ENCODE measurements around the gene ALG1L2.
"Not testable (repeated sequence)": the region's sequence is repeated elsewhere in the genome, so short reads cannot be mapped to it uniquely, and the experiment has no call there.

ALG1L2 gene

GRCh38 chr3:130122891-130123775 is 41.5 kb downstream of the ALG1L2 start:
- DNase-seq (ENCODE audit: low read depth in 2 of 2), result not testable (repeated sequence)

DNA sequence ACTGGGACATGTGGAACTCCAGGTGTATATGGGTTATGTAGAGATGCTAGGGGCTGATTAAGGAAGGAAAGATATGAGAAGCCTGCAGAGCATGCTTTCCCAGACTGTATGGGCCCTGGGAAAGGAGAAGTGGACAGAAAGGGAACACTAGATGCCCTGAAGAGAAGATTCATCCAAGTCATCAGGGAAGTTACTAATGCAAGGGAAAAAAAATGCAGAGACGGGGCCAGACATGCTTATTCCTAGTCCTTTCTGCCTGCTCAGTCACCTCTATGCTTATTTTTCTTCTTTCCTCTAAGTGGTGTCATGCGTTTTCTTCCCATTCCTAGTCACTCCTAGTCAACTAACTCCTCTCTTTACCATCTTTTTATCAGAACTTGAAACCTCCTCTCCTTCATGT is 43.8 kb downstream of the ALG1L2 start:
- not testable (repeated sequence) for DNase-seq (ENCODE audit: low read depth in 2 of 2)

- DNase-seq (ENCODE audit: low read depth in 2 of 2), result not testable (repeated sequence)
Observed at GRCh38 chr3:130136337-130136736, 54.7 kb downstream of the ALG1L2 start.

DNA sequence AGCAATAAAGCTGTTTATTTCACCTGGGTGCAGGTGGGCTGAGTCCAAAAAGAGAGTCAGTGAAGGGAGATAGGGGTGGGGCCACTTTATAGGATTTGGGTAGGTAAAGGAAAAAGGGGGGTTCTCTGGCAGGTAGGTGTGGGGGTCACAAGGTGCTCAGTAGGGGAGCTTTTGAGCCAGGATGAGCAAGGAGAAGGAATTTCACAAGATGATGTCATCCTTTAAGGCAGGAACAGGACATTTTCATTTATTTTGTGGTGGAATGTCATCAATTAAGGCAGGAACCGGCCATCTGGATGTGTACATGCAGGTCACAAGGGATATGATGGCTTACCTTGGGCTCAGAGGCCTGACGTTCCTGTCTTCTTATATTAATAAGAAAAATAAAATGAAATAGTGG is 56.1 kb downstream of the ALG1L2 start:
- not testable (repeated sequence) for DNase-seq (ENCODE audit: low read depth in 2 of 2)

DNA sequence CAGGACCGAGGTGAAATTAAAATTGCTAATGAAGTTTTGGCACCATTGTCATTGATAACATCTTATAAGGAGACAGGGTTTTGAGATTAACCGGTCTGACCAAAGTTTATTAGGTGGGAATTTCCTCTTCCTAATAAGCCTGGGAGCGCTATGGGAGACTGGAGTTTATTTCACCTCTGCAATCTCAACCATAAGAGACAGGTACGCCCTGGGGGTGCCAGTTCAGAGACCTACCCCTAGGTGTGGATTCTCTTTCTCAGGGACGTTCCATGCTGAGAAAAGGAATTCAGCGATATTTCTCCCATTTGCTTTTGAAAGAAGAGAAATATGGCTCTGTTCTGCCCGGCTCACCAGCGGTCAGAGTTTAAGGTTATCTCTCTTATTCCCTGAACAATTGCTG is 57.4 kb downstream of the ALG1L2 start:
- not testable (repeated sequence) for DNase-seq (ENCODE audit: low read depth in 2 of 2)

GRCh38 chr3:130140756-130141155 is 59.1 kb downstream of the ALG1L2 start:
- DNase-seq (ENCODE audit: low read depth in 2 of 2), result not testable (repeated sequence)

DNA sequence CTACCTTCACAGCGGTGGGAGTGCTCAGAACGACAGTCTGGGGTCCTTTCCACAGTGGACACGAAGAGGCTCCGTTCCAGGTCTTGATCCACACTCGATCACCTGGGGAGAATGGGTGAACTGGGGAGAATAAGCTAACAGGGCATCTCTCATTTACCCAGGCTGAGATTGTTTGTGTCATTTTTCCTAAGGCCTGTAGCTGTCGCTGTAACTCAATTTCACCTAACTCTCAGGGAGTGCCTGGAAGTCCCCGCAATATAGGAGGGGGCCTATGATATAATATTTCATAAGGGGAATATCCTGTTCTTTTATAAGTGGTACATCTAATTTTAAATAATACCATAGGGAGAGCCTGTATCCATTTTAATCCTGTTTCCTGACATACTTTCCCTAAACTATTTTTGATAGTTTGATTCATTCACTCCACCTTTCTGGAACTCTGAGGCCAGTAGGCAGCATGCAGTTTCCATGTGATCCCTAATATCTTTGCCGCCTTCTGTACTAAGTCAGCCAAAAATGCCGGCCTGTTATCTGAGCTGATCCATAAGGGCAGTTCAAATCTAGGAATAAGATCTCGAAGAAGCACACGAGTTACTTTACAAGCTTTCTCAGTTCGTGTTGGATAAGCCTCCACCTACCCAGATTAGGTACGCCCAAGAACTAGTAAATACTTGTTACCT is 62.2 kb downstream of the ALG1L2 start:
- not testable (repeated sequence) for DNase-seq (ENCODE audit: low read depth in 2 of 2)

DNA sequence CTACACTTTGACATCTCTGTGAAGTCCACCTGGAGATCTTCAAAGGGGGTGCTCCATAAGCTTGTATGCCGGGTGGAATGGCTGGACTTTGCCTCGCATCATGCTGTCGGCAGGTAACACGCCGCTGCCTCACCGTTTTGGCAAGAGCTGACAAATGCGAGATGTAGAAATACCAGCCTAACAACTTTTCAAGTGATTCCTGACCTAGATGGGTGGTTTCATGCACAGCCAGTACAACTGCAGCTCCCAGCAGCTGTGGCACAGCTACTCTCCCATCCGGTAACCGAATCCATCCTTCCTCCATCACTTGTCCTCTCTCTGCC is 62.7 kb downstream of the ALG1L2 start:
- DNase-seq (ENCODE audit: low read depth in 2 of 2), result not testable (repeated sequence)

GRCh38 chr3:130145456-130145855 is 63.8 kb downstream of the ALG1L2 start:
- not testable (repeated sequence) for DNase-seq (ENCODE audit: low read depth in 2 of 2)

- not testable (repeated sequence) for DNase-seq (ENCODE audit: low read depth in 2 of 2)
Observed at GRCh38 chr3:130146465-130146864, 64.8 kb downstream of the ALG1L2 start.

Measured in stimulated activated CD4-positive, alpha-beta T cell treated with anti-CD3 and anti-CD28 coated beads, Interleukin-4, amount 100 ng/mL, for 48 hours (primary cell).